ENCODE data around the gene SCCPDH. TPM values are rescaled to one million over a fixed set of nuclear protein-coding genes. Genes with fewer than 3 reads are reported as not detected.
"Not testable (repeated sequence)": the region's sequence is repeated elsewhere in the genome, so short reads cannot be mapped to it uniquely, and the experiment has no call there.

Gene SCCPDH
- total RNA-seq, 1 donor from 2014 or later: 37.8 TPM

DNA sequence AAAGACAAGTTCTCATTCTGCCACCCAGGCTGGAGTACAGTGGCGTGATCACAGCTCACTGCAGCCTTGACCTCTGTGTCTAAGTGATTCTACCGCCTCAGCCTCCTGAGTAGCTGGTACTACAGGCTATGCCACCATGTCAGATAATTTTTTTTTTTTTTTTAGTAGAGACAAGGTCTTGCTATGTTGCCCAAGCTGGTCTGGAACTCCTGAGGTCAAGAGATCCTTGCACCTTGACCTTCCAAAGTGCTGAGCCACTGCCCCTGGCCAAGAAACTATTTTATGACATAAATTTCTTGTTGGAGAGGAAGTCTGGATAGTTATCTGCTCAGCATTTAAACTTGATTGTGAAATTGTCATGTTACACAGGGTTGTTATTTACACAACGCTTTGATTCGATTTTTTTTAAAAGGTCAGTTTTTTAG is 2.1 kb downstream of the SCCPDH start:
- no peak for DNase-seq (ENCODE audit: low read depth)
- TF ChIP-seq, protein P1, sequence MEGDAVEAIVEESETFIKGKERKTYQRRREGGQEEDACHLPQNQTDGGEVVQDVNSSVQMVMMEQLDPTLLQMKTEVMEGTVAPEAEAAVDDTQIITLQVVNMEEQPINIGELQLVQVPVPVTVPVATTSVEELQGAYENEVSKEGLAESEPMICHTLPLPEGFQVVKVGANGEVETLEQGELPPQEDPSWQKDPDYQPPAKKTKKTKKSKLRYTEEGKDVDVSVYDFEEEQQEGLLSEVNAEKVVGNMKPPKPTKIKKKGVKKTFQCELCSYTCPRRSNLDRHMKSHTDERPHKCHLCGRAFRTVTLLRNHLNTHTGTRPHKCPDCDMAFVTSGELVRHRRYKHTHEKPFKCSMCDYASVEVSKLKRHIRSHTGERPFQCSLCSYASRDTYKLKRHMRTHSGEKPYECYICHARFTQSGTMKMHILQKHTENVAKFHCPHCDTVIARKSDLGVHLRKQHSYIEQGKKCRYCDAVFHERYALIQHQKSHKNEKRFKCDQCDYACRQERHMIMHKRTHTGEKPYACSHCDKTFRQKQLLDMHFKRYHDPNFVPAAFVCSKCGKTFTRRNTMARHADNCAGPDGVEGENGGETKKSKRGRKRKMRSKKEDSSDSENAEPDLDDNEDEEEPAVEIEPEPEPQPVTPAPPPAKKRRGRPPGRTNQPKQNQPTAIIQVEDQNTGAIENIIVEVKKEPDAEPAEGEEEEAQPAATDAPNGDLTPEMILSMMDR (IDR thresholded peaks at IDR 0.05; ENCODE audit: insufficient read depth, low read length, poor library complexity, severe bottlenecking): no peak
- peaks cover 4% of the 10 kb centered on the region for H3K36me3 ChIP-seq (ENCODE audit: control insufficient read depth, insufficient read depth, low read length)
- H3K4me3 ChIP-seq (ENCODE audit: low read depth, low read length): no peak overlapping the region
- no peaks in the 10 kb centered on the region for H3K27me3 ChIP-seq (ENCODE audit: control insufficient read depth, insufficient read depth, low read length)

DNA sequence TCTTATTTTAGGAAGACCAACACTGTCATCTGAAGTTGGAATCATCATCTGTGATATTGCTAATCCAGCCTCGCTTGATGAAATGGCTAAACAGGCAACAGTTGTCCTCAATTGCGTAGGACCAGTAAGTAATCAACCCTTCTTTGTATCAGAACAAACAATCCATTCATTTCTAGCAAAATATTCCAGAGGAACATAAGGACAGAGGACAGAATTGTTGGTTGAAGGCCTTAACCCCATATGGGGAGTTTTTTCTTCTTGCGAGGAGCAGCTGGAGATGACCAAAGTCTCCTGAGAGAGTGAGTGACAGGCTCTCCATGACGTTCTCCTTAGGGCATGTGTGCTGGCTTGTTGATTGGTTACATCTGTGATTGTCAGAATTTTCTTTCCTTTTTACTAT is 2.7 kb downstream of the SCCPDH start:
- H3K4me3 ChIP-seq (ENCODE audit: low read depth, low read length): no peak overlapping the region
- no peaks in the 10 kb centered on the region for H3K27me3 ChIP-seq (ENCODE audit: control insufficient read depth, insufficient read depth, low read length)
- peaks cover 4% of the 10 kb centered on the region for H3K36me3 ChIP-seq (ENCODE audit: control insufficient read depth, insufficient read depth, low read length)
- TF ChIP-seq, protein P1 (IDR thresholded peaks at IDR 0.05; ENCODE audit: insufficient read depth, low read length, poor library complexity, severe bottlenecking): no peak
- no peak for DNase-seq (ENCODE audit: low read depth)

DNA sequence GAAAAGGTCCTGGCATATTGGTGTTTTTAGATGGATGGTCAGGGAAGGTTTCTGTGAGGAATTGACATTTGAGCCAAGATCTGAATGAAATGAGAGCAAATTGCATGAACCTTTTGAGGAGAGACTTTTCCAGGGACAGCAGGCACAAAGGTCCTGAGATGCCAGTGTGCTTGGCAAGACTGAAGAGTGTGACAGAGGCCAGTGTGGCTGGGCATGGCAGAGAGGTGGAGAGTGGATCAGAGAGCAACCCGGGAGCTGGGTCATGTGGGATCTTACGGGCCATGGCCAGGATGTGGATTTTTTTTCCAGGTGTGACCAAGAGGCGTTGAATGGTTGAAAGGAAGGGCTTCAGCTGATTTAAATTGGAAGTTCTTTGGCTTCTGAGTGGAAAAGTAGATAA is 3.4 kb downstream of the SCCPDH start:
- peaks cover 4% of the 10 kb centered on the region for H3K36me3 ChIP-seq (ENCODE audit: control insufficient read depth, insufficient read depth, low read length)

GRCh38 chr1:246728311-246728710 is 4.1 kb downstream of the SCCPDH start:
- no peaks in the 10 kb centered on the region for H3K27me3 ChIP-seq (ENCODE audit: control insufficient read depth, insufficient read depth, low read length)
- TF ChIP-seq, protein P1 (IDR thresholded peaks at IDR 0.05; ENCODE audit: insufficient read depth, low read length, poor library complexity, severe bottlenecking): no peak
- peak; percentile 73 for DNase-seq (ENCODE audit: low read depth)

More for the DNA sequence above, 3.4 kb downstream of the SCCPDH start:
- Histone ChIP-seq H3K4me3 (ENCODE audit: low read depth, low read length) (no peak overlapping the region), H3K27me3 (ENCODE audit: control insufficient read depth, insufficient read depth, low read length) (no peaks in the 10 kb centered on the region)
- TF ChIP-seq, protein P1 (IDR thresholded peaks at IDR 0.05; ENCODE audit: insufficient read depth, low read length, poor library complexity, severe bottlenecking): no peak
- no peak for DNase-seq (ENCODE audit: low read depth)

DNA sequence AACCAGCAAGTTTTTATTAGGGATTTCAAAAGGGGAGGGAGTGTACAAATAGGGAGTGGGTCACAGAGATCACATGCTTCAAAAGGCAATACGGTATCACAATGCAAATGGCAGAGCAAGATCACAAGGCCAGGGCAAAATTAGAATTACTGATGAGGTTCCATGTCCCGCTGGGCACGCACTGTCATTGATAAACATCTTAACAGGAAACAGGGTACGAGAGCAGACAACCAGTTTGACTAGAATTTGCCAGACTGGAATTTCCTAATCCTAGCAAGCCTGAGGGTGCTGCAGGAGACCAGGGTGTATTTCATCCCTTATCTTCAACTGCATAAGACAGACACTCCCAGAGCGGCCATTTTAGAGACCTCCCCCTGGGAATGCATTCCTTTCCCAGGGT is 4.8 kb downstream of the SCCPDH start:
- H3K27me3 ChIP-seq (ENCODE audit: control insufficient read depth, insufficient read depth, low read length); DNase-seq (ENCODE audit: low read depth); H3K36me3 ChIP-seq (ENCODE audit: control insufficient read depth, insufficient read depth, low read length); H3K4me3 ChIP-seq (ENCODE audit: low read depth, low read length): not testable (repeated sequence)

More at GRCh38 chr1:246728311-246728710, 4.1 kb downstream of the SCCPDH start:
- peaks cover 4% of the 10 kb centered on the region for H3K36me3 ChIP-seq (ENCODE audit: control insufficient read depth, insufficient read depth, low read length)
- no peak overlapping the region for H3K4me3 ChIP-seq (ENCODE audit: low read depth, low read length)

DNA sequence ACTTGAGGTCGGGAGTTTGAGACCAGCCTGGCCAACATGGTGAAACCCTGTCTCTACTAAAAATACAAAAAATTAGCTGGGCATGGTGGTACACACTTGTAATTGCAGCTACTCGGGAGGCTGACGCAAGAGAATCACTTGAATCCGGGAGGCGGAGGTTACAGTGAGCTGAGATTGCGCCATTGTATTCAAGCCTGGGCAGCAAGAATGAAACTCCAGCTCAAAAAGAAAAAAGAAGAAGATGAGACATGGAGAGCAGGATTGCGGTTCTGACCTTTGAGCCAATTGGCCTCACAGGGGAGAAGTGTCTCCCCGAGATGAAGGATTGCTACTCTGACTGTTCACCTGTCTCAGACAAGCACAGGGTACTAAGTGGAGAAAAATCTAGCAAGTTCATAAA is 6.6 kb downstream of the SCCPDH start:
- Histone ChIP-seq H3K36me3 (ENCODE audit: control insufficient read depth, insufficient read depth, low read length) (peaks cover 4% of the 10 kb centered on the region), H3K27me3 (ENCODE audit: control insufficient read depth, insufficient read depth, low read length) (no peaks in the 10 kb centered on the region), H3K4me3 (ENCODE audit: low read depth, low read length) (no peak overlapping the region)
- DNase-seq (ENCODE audit: low read depth): no peak
- TF ChIP-seq, protein P1 (IDR thresholded peaks at IDR 0.05; ENCODE audit: insufficient read depth, low read length, poor library complexity, severe bottlenecking): no peak

DNA sequence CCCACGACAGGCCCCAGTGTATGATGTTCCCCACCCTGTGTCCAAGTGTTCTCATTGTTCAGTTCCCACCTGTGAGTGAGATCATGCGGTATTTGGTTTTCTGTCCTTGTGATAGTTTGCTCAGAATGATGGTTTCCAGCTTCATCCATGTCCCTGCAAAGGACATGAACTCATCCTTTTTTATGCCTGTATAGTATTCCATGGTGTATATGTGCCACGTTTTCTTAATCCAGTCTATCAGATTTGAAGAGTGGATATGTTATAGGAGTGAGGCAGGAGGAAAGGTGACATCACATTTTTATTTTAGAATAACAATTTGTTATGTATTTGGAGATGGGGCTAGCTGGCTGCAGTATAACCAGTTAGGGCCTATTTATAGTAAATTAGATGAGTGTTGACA is 7.7 kb downstream of the SCCPDH start:
- H3K36me3 ChIP-seq (ENCODE audit: control insufficient read depth, insufficient read depth, low read length); DNase-seq (ENCODE audit: low read depth): not testable (repeated sequence)

More for the DNA sequence above, 7.7 kb downstream of the SCCPDH start:
- H3K4me3 ChIP-seq (ENCODE audit: low read depth, low read length); H3K27me3 ChIP-seq (ENCODE audit: control insufficient read depth, insufficient read depth, low read length): not testable (repeated sequence)

All from kidney epithelial cell (primary cell).